ENCODE measurements around the gene KRTAP5-4.
"Not testable (repeated sequence)": the region's sequence is repeated elsewhere in the genome, so short reads cannot be mapped to it uniquely, and the experiment has no call there.

The KRTAP5-4 gene

DNA sequence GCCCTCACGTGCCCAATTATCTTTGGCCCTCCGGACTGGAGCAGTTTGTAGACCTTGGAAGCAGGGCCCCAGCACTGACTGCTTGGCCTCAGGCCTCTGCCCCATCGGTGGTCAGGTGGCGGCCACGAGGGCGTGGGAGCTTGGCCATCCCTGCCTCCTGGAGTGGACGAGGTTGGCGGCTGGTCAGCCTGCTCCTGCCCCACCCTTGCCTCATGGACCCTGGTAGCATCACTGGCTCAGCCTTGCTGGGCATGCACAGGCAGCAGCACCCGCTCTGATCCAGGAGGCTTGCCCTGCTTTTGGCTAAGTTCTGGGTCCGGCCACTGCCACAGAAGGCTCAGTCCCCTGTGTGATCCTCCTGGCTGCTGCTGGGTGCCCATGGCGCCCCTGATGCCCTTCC, 17.8 kb downstream of the KRTAP5-4 start:
- DNase-seq = no peak

DNA sequence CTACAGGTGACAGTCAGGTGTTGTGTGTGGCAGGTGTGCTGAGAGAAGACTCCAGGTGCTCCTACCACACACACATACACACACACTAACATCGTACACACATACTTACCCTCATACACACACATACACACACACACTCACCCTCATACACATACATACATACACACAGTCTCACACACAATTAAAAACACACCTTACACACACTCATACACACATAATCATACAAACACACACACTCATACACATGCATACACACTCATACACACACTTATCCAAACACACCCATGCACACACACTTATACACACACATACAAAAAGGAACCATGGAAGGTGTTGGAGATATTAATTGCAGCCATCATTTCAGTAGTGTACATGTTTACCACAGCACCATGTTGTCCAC, 18.3 kb downstream of the KRTAP5-4 start:
- DNase-seq = no peak

- DNase-seq = not testable (repeated sequence)
Measured at GRCh38 chr11:1601663-1602062, 20.3 kb downstream of the KRTAP5-4 start.

DNA sequence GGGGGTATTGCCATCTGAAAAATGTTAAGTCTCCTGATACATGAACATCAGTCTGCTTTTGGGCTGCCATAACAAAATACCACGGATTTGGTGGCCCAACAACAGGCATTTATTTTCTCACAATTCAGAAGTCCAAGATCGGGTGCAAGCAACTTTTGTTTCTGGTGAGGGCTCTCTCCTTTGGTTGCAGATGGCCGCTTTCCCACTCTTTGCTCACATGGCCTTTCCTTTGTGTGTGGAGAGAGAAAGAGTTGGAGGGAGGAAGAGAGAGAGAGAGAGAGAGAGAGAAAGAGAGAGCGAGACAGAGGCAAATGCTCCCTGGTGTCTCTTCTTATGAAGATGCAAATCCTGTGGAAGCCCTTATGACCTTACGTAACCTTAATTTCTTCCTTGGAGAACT, 21.3 kb downstream of the KRTAP5-4 start:
- DNase-seq = peak in 11 of 51 donors; percentile 5 to 30 (median 11)

DNA sequence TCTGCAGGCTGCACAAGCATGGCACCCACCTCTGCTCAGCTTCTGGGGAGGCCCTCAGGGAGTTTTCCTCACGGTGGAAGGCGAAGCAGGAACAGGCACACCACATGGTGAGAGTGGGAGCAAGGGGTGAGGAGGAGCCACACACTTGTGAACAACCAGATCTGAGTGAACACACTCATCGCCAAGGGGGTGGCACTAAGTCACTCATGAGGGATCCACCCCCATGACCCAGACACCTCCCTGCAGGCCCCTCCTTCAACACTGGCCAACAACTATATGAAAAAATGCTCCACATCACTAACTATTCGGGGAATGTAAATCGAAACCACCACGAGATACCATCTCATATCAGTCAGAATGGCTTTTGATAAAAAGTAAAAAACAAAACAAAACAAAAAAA, 23.1 kb downstream of the KRTAP5-4 start:
- DNase-seq = no peak

- not testable (repeated sequence) for DNase-seq
Measured at GRCh38 chr11:1598406-1598805, 23.5 kb downstream of the KRTAP5-4 start.

DNA sequence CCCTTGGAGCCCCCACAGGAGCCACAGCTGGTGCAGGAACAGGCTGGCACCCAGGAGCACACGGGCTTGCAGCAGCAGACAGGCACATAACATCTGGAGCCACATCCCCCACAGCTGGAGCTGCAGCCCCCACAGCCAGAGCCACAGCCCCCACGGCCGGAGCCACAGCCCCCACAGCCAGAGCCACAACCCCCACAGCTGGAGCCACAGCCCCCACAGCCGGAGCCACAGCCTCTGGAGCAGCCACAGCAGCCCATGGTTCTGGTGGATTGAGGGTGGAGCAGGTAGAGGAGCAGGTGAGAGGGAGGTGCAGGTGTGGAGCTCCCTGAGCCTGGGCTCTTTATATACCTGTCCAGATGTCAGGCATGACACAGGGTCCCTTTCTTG, 24.0 kb downstream of the KRTAP5-4 start, which contains the start of gene KRTAP5-2:
TSS of gene KRTAP5-2 (minus strand) at position 301 of the 387 bp plus-strand sequence. CDS start at position 257, 44 bp downstream.
- no peak for DNase-seq

GRCh38 chr11:1597331-1597993, 24.5 kb downstream of the KRTAP5-4 start:
- DNase-seq = peak in 1 of 51 donors; percentile 5

GRCh38 chr11:1596576-1597121, 25.3 kb downstream of the KRTAP5-4 start:
- not testable (repeated sequence) for DNase-seq

GRCh38 chr11:1595994-1596575, 25.9 kb downstream of the KRTAP5-4 start:
- peak in 1 of 51 donors; percentile 35 for DNase-seq

DNA sequence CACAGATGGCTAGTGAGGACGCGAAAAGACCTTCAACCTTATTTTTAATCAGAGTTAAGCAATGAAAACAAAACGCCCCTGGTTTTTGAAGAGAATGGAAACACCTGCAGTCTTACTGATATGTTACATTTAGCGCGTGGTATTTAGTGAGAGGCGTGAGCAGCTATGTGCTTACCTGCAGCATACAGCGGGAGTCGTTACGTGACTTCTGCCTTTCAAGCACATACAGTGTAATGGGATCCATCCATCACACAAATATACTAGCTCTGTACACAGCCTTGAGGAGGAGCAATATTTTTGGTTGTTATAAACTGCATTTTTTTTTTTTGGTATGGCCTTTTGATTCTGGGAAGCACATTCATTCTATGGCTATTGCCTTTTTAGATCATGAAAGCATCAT, 29.3 kb downstream of the KRTAP5-4 start:
- no peak for DNase-seq

DNA sequence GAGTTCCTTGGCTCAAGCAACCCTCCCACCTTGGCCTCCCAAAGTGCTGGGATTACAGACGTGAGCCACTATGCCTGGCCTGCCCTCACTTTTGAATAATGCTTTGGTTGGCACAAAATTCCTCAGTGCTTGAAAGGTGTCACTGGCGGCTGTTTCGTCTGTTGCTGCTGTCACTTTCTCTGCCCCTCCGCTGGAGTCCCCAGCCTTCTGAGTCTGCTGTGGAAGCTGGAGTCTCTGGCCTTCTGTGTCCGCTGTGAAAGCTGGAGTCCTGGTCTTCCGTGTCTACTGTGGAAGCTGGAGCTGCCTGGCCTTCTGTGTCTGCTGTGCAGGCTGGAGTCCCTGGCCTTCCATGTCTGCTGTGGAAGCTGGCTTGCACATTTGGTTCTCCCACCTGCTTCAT, 31.9 kb downstream of the KRTAP5-4 start:
- no peak for DNase-seq

DNA sequence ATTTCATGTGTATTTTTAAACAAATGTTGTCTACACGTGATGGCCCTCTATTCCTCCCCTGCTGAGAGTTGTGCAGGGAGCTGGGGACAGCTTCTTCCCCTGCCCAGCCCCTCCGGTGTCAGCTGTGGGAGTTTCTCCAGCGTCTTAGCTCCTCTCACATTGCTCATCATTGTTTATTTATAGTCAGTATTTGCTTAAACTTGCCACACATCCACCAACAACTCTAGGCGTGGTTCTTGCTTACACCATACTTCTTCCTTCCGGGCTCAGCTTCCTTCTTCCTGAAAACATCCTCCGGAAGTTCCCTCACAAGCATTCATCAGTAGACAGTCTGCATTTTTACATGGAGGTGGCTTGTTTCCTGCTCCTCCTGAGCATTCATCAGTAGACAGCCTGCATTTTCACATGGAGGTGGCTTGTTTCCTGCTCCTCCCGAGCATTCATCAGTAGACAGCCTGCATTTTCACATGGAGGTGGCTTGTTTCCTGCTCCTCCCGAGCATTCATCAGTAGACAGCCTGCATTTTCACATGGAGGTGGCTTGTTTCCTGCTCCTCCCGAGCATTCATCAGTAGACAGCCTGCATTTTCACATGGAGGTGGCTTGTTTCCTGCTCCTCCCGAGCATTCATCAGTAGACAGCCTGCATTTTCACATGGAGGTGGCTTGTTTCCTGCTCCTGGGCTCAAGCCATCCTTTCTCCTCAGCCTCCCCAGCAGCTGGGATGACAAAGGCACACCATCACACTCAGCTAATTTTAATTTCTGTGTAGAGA, 32.6 kb downstream of the KRTAP5-4 start:
- DNase-seq = not testable (repeated sequence)

DNA sequence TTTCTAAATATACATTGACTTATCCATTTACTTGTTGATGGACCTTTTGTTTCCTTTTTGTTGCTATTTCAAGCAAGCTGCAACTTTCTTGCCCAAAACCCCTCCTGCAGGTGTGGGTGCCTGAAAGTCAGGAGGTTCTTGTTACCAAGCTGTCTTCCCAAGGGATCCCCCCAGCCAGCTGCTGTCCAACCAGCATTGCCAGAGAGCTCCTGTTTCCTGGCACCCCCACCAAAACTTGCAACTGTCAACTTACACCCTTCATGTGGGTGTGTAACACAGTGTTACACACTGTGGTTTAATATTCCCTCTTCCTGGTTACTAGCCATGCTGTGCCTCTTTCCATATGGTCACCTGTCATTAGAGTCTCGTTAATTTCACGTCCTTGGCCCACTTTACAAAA, 35.2 kb downstream of the KRTAP5-4 start:
- no peak for DNase-seq

GRCh38 chr11:1584661-1585370, 37.1 kb downstream of the KRTAP5-4 start, which contains the start of gene KRTAP5-1:
Gene KRTAP5-1 (minus strand): TSS chr11:1585283. CDS start chr11:1585249, 34 bp downstream.
- not testable (repeated sequence) for DNase-seq

DNA sequence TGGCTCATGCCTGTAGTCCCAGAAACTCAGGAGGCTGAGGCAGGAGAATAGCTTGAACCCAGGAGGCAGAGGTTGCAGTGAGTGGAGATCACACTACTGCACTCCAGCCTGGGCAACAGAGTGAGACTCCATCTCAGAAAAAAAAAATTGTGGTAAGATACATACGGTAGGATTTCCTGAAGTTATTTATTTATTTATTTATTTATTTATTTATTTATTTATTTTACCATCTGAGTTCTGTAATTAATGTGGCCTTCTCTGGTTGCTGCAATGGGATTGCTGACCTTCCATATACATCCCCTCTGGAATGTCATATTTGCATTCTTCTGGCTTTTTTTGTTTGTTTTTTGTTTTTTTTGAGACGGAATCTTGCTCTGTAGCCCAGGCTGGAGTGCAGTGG, 39.0 kb downstream of the KRTAP5-4 start:
- not testable (repeated sequence) for DNase-seq

DNA sequence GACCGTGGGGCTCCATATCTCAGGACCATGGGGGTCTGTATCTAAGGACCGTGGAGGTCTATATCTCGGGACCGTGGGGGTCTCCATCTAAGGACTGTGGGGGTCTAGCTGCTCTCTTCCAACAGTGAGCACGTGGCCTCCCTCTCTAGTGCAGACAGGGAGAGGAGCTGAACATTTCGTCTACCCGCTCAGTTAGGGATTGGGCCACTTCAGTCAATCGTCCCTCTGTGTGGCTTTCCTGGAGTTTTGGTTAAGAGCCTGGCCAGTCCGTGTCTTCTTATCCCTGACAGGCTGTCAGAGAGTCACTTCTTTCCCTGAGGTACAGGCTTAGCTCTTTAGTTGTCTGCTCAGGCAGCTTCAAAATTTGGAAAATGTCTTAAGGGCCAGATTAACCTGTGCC, 40.0 kb downstream of the KRTAP5-4 start:
- DNase-seq = no peak

DNA sequence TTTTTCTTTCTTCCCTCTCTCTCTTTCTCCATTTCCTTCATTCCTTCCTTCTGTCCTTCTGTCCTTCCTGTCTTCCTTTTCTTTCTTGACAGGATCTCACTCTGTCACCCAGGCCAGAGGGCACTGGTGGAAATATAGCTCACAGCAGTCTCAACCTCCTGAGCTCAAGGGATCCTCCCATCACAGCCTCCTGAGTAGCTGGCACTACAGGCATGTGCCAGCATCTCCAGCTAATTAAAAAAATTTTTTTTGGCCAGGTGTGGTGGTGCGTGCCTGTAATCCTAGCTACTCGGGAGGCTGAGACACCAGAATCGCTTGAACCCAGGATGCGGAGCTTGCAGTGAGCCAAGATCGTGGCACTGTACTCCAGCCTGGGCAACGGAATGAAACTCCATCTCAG, 45.1 kb downstream of the KRTAP5-4 start:
- no peak for DNase-seq

DNA sequence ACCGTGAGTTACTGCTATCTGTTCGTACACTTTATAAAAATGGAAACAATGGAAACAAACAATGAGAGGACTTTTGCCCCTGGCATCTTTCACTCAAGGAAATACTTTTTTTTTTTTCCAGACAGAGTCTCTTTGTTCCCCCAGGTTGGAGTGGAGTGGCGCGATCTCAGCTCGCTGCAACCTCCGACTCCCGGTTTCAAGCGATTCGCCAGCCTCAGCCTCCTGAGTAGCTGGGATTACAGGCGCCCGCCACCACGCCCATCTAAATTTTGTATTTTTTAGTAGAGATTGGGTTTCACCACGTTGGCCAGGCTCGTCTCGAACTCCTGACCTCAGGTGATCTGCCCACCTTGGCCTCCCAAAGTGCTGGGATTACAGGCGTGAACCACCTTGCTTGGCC, 46.2 kb downstream of the KRTAP5-4 start:
- DNase-seq = not testable (repeated sequence)

GRCh38 chr11:1574933-1575242, 47.0 kb downstream of the KRTAP5-4 start:
- DNase-seq = peak in 1 of 51 donors; percentile 60

DNA sequence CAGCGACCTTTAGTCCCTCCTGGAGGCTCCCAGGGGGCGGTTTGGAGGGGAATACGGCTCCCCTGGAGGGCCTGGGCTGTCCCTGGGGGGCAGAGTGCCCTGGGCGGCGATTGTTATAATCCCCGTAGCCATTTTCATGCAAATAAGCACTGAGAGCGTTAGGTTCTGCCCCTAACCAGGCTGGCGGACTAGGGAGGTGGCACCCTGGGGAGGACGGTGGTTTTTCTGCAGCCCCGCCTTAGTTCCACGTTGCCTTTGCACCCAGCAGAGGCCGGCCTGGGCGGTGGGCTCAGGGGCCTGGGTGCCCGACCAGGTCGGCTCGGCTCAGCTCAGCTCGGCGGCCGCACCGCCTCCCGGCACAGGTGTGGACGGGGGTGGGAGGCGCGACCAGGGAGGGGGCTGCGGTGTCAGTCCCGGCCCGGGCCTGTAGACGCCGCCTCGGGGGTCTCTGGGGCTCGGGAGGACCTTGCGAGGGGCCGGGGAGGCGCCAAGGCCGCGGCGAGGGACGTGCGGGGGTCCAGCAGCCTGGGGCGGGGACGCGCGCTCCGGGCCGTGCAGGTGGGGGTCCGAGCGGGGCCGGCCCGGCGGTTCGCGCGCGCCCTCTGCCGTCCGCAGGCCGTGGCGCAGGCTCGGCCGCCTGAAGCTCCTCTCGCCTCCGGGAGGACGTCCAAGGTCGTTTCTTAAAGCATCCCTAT, 47.6 kb downstream of the KRTAP5-4 start:
- peak in 27 of 51 donors; percentile 20 to 80 (median 51) for DNase-seq

Measured in hypothalamus (tissue), 51 donors.